ENCODE data around the gene DAPK2.

DAPK2 gene

GRCh38 chr15:63939531-63940130 lies 106.7 kb downstream of the DAPK2 start:
- no peak for DNase-seq

GRCh38 chr15:63938486-63939061 lies 107.7 kb downstream of the DAPK2 start:
- no peak for DNase-seq

GRCh38 chr15:63933522-63933921 lies 112.8 kb downstream of the DAPK2 start:
- no peak for DNase-seq

- no peak for DNase-seq
These were observed 114.7 kb downstream of the DAPK2 start for GRCh38 chr15:63931556-63931955.

GRCh38 chr15:63930034-63930433 lies 116.3 kb downstream of the DAPK2 start:
- no peak for DNase-seq

- no peak for DNase-seq
These were observed 118.0 kb downstream of the DAPK2 start for GRCh38 chr15:63928185-63928842.

GRCh38 chr15:63923993-63924950 lies 122.0 kb downstream of the DAPK2 start:
- no peak for DNase-seq

GRCh38 chr15:63922916-63923315 lies 123.4 kb downstream of the DAPK2 start:
- no peak for DNase-seq

- DNase-seq = no peak
These were observed 123.9 kb downstream of the DAPK2 start for GRCh38 chr15:63922261-63922904.

- DNase-seq = no peak
These were observed 125.6 kb downstream of the DAPK2 start for GRCh38 chr15:63920504-63921175.

GRCh38 chr15:63918901-63919348 lies 127.4 kb downstream of the DAPK2 start:
- no peak for DNase-seq

GRCh38 chr15:63918317-63918672 lies 128.0 kb downstream of the DAPK2 start:
- DNase-seq = no peak

- no peak for DNase-seq
These were observed 128.5 kb downstream of the DAPK2 start for GRCh38 chr15:63917588-63918316.

GRCh38 chr15:63915873-63916771 lies 130.2 kb downstream of the DAPK2 start:
- no peak for DNase-seq

- DNase-seq = no peak
These were observed 130.9 kb downstream of the DAPK2 start for GRCh38 chr15:63915209-63915872.

- no peak for DNase-seq
These were observed 132.4 kb downstream of the DAPK2 start for GRCh38 chr15:63913786-63914315.

GRCh38 chr15:63913336-63913735 lies 132.9 kb downstream of the DAPK2 start:
- no peak for DNase-seq

GRCh38 chr15:63912061-63912615 lies 134.1 kb downstream of the DAPK2 start:
- DNase-seq = no peak

GRCh38 chr15:63911160-63911559 lies 135.1 kb downstream of the DAPK2 start:
- no peak for DNase-seq
